ENCODE results near the gene SLC41A3. TPM values are rescaled to one million over a fixed set of nuclear protein-coding genes. Genes with fewer than 3 reads are reported as not detected.

The SLC41A3 gene
- total RNA-seq, 1 donor from 2014 or later, result 52.3 TPM

- TF ChIP-seq, protein P1, sequence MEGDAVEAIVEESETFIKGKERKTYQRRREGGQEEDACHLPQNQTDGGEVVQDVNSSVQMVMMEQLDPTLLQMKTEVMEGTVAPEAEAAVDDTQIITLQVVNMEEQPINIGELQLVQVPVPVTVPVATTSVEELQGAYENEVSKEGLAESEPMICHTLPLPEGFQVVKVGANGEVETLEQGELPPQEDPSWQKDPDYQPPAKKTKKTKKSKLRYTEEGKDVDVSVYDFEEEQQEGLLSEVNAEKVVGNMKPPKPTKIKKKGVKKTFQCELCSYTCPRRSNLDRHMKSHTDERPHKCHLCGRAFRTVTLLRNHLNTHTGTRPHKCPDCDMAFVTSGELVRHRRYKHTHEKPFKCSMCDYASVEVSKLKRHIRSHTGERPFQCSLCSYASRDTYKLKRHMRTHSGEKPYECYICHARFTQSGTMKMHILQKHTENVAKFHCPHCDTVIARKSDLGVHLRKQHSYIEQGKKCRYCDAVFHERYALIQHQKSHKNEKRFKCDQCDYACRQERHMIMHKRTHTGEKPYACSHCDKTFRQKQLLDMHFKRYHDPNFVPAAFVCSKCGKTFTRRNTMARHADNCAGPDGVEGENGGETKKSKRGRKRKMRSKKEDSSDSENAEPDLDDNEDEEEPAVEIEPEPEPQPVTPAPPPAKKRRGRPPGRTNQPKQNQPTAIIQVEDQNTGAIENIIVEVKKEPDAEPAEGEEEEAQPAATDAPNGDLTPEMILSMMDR (IDR thresholded peaks at IDR 0.05; ENCODE audit: unreplicated experiment), result no peak
- Mint-ChIP-seq H3K9me3 (ENCODE audit: unreplicated experiment) (no peaks in the 10 kb centered on the region), H3K4me1 (ENCODE audit: unreplicated experiment) (peaks cover 3% of the 10 kb centered on the region), H3K4me3 (ENCODE audit: unreplicated experiment) (no peak overlapping the region), H3K27ac (ENCODE audit: unreplicated experiment) (no peak overlapping the region), H3K36me3 (ENCODE audit: low read depth, unreplicated experiment) (peaks cover 5% of the 10 kb centered on the region), H3K27me3 (ENCODE audit: unreplicated experiment) (peaks cover 2% of the 10 kb centered on the region)
- DNase-seq (ENCODE audit: low spot score), result no peak
Observed at GRCh38 chr3:126058666-126059065, 25.3 kb downstream of the SLC41A3 start.

DNA sequence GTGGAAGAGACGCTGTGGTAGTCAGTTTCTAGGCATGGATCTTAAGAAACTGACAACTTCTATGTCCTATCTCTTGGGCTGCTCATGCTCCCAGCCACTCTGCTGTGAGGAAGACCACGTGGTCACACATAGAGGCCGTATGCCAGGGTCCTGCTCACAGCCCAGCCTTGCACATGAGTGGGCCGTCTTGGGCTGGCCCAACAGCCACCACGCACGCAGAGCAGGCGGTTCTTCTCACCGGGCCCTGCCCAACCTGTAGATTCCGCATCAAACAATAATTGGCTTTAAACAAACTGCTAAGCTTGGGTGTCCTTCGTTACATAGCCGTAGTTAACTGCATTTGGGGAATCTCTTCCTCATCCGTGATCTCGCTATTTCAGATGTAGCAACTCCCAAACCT is 26.0 kb downstream of the SLC41A3 start:
- H3K9me3 Mint-ChIP-seq (ENCODE audit: unreplicated experiment), result no peaks in the 10 kb centered on the region

GRCh38 chr3:126057501-126057819 is 26.5 kb downstream of the SLC41A3 start:
- no peak for DNase-seq (ENCODE audit: low spot score)
- peaks cover 5% of the 10 kb centered on the region for H3K36me3 Mint-ChIP-seq (ENCODE audit: low read depth, unreplicated experiment)
- H3K4me3 Mint-ChIP-seq (ENCODE audit: unreplicated experiment), result no peak overlapping the region
- H3K27me3 Mint-ChIP-seq (ENCODE audit: unreplicated experiment), result peaks cover 2% of the 10 kb centered on the region
- no peak overlapping the region for H3K27ac Mint-ChIP-seq (ENCODE audit: unreplicated experiment)
- H3K4me1 Mint-ChIP-seq (ENCODE audit: unreplicated experiment), result peaks cover 4% of the 10 kb centered on the region
- TF ChIP-seq, protein P1 (IDR thresholded peaks at IDR 0.05; ENCODE audit: unreplicated experiment), result no peak
- H3K9me3 Mint-ChIP-seq (ENCODE audit: unreplicated experiment), result no peaks in the 10 kb centered on the region

More for the DNA sequence above, 26.0 kb downstream of the SLC41A3 start:
- H3K4me1 Mint-ChIP-seq (ENCODE audit: unreplicated experiment), result peaks cover 4% of the 10 kb centered on the region
- DNase-seq (ENCODE audit: low spot score), result no peak
- TF ChIP-seq, protein P1 (IDR thresholded peaks at IDR 0.05; ENCODE audit: unreplicated experiment), result no peak
- H3K36me3 Mint-ChIP-seq (ENCODE audit: low read depth, unreplicated experiment), result peaks cover 5% of the 10 kb centered on the region
- no peak overlapping the region for H3K4me3 Mint-ChIP-seq (ENCODE audit: unreplicated experiment)
- H3K27ac Mint-ChIP-seq (ENCODE audit: unreplicated experiment), result no peak overlapping the region
- peaks cover 2% of the 10 kb centered on the region for H3K27me3 Mint-ChIP-seq (ENCODE audit: unreplicated experiment)

- DNase-seq (ENCODE audit: low spot score), result no peak
- TF ChIP-seq, protein P1 (IDR thresholded peaks at IDR 0.05; ENCODE audit: unreplicated experiment), result no peak
- no peaks in the 10 kb centered on the region for H3K9me3 Mint-ChIP-seq (ENCODE audit: unreplicated experiment)
- peaks cover 4% of the 10 kb centered on the region for H3K4me1 Mint-ChIP-seq (ENCODE audit: unreplicated experiment)
- no peak overlapping the region for H3K27ac Mint-ChIP-seq (ENCODE audit: unreplicated experiment)
- H3K36me3 Mint-ChIP-seq (ENCODE audit: low read depth, unreplicated experiment), result peaks cover 5% of the 10 kb centered on the region
- H3K27me3 Mint-ChIP-seq (ENCODE audit: unreplicated experiment), result peaks cover 4% of the 10 kb centered on the region
- no peak overlapping the region for H3K4me3 Mint-ChIP-seq (ENCODE audit: unreplicated experiment)
Observed at GRCh38 chr3:126056681-126057500, 27.0 kb downstream of the SLC41A3 start.

DNA sequence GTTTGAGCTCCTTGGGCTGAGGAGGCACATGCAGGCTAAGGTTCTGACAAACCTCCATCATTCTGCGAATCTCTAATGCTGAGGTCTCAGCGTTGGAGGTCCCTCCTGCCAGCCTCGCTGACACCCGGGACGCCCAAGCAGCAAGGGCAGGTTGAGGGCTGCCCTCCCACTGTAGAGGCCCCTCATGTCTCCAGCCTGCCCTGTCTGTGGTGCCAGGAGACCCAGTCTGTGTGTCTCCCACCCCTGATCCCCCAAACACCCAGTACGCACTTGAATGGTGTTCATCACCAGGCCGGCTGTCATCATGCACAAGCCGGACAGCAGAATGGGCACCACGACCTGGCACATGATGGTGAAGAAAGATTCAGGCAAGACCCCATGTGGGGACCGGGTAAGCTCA is 27.8 kb downstream of the SLC41A3 start:
- H3K4me3 Mint-ChIP-seq (ENCODE audit: unreplicated experiment), result no peak overlapping the region
- H3K27ac Mint-ChIP-seq (ENCODE audit: unreplicated experiment), result no peak overlapping the region
- no peak for DNase-seq (ENCODE audit: low spot score)
- TF ChIP-seq, protein P1 (IDR thresholded peaks at IDR 0.05; ENCODE audit: unreplicated experiment), result no peak
- H3K4me1 Mint-ChIP-seq (ENCODE audit: unreplicated experiment), result peaks cover 4% of the 10 kb centered on the region
- peaks cover 4% of the 10 kb centered on the region for H3K27me3 Mint-ChIP-seq (ENCODE audit: unreplicated experiment)
- peaks cover 5% of the 10 kb centered on the region for H3K36me3 Mint-ChIP-seq (ENCODE audit: low read depth, unreplicated experiment)
- no peaks in the 10 kb centered on the region for H3K9me3 Mint-ChIP-seq (ENCODE audit: unreplicated experiment)
